Activated CD8-positive, alpha-beta T cell treated with anti-CD3 and anti-CD28 coated beads, Interleukin-2, amount 10 ng/mL, durations not matched to agents 7 days and 5 days (primary cell): ENCODE data around the gene PDE6G. TPM values are rescaled to one million over a fixed set of nuclear protein-coding genes. Genes with fewer than 3 reads are reported as not detected.

Experiments used
- microRNA-seq: library from miRNA; unstranded; fragments of <30 nt; microRNA quantifications from one replicate; pipeline ENCODE4 v1.2.0, GENCODE V29; 2022
- total RNA-seq, 2 experiments: library from RNA; stranded (reverse); gene quantifications; one replicate each; pipeline ENCODE4 v1.2.3, GENCODE V29; 2021

The PDE6G gene
- total RNA-seq, 2 experiments from 2014 or later = 76.5 to 80.3 TPM

Small RNA genes lying within 50 kb of the gene (microRNA-seq; reads per million reads assigned to microRNA genes)
- gene MIR6786 = 1.7 reads per million

Other genes starting within 250 kb of the PDE6G start
- 1,000 to 10,000 TPM; 5,147 to 5,318 TPM for gene ACTG1, start 143.7 kb downstream of the PDE6G start, total RNA-seq
- under 1 TPM; 0.52 to 0.74 TPM for gene FSCN2, start 128.2 kb downstream of the PDE6G start, total RNA-seq
- 10 to 100 TPM; 39.2 to 43.6 TPM for gene FAAP100, start 104.2 kb downstream of the PDE6G start, total RNA-seq
- gene NPLOC4, start 19.4 kb downstream of the PDE6G start, total RNA-seq = 100 to 1,000 TPM; 113 TPM
- gene TSPAN10, start 19.3 kb downstream of the PDE6G start, total RNA-seq = 1 to 10 TPM; 1.2 TPM
- 10 to 100 TPM; 48.5 to 52.3 TPM for gene OXLD1, start 10.1 kb upstream of the PDE6G start, total RNA-seq
- gene CCDC137, start 10.2 kb upstream of the PDE6G start, total RNA-seq = 10 to 100 TPM; 42.3 to 43.7 TPM
- 10 to 100 TPM; 21.3 to 28.4 TPM for gene ARL16, start 27.3 kb upstream of the PDE6G start, total RNA-seq
- 100 to 1,000 TPM; 107 to 128 TPM for gene HGS, start 27.5 kb upstream of the PDE6G start, total RNA-seq
- 100 to 1,000 TPM; 102 to 104 TPM for gene MRPL12, start 46.8 kb upstream of the PDE6G start, total RNA-seq
- 10 to 100 TPM; 39.2 to 40.4 TPM for gene SLC25A10, start 55.7 kb upstream of the PDE6G start, total RNA-seq
- not detected for gene GCGR, start 147.6 kb upstream of the PDE6G start, total RNA-seq
- gene MCRIP1, start 176.7 kb upstream of the PDE6G start, total RNA-seq = 10 to 100 TPM; 42.3 to 43.0 TPM
- not detected for gene PPP1R27, start 178.5 kb upstream of the PDE6G start, total RNA-seq
- 100 to 1,000 TPM; 474 to 498 TPM for gene P4HB, start 204.0 kb upstream of the PDE6G start, total RNA-seq
- 100 to 1,000 TPM; 756 to 778 TPM for gene ARHGDIA, start 214.8 kb upstream of the PDE6G start, total RNA-seq
- 100 to 1,000 TPM; 269 to 273 TPM for gene ALYREF, start 235.0 kb upstream of the PDE6G start, total RNA-seq
- 100 to 1,000 TPM; 122 TPM for gene ANAPC11, start 235.2 kb upstream of the PDE6G start, total RNA-seq
- gene NPB, start 245.7 kb upstream of the PDE6G start, total RNA-seq = under 1 TPM; 0.18 to 0.55 TPM